NOMO-1 treated with dmso at 0.1 percent for 144 hours (cell line): ENCODE data around the gene TRAPPC8.
"Not testable (repeated sequence)": the region's sequence is repeated elsewhere in the genome, so short reads cannot be mapped to it uniquely, and the experiment has no call there.

Experiments
- DNase-seq: peaks from one replicate; lab custom pipeline; 2025; ENCODE audit not compliant: unreplicated experiment; lab: John Stamatoyannopoulos, UW

Gene TRAPPC8

GRCh38 chr18:31801078-31801477, 141.8 kb downstream of the TRAPPC8 start:
- no peak for DNase-seq

- DNase-seq, result not testable (repeated sequence)
Measured at GRCh38 chr18:31799257-31799656, 143.7 kb downstream of the TRAPPC8 start.

GRCh38 chr18:31798399-31798798, 144.5 kb downstream of the TRAPPC8 start:
- no peak for DNase-seq

- no peak for DNase-seq
Measured at GRCh38 chr18:31795747-31796146, 147.2 kb downstream of the TRAPPC8 start.

GRCh38 chr18:31793531-31793930, 149.4 kb downstream of the TRAPPC8 start:
- no peak for DNase-seq

- no peak for DNase-seq
Measured at GRCh38 chr18:31792580-31792911, 150.4 kb downstream of the TRAPPC8 start.

GRCh38 chr18:31791817-31792579, 150.9 kb downstream of the TRAPPC8 start:
- peak; percentile 79 for DNase-seq

GRCh38 chr18:31789409-31789808, 153.5 kb downstream of the TRAPPC8 start:
- no peak for DNase-seq

- DNase-seq, result no peak
Measured at GRCh38 chr18:31783059-31783458, 159.9 kb downstream of the TRAPPC8 start.
